HG03439 (cell line): Measurements from ENCODE around the gene CAPS2.

Experiments used
- ATAC-seq: cut with Tn5 transposase; IDR thresholded peaks from one replicate; pipeline ENCODE4 v1.9.1; 2021; ENCODE audit warnings: mild to moderate bottlenecking, moderate library complexity; ENCODE audit not compliant: unreplicated experiment

Gene CAPS2

DNA sequence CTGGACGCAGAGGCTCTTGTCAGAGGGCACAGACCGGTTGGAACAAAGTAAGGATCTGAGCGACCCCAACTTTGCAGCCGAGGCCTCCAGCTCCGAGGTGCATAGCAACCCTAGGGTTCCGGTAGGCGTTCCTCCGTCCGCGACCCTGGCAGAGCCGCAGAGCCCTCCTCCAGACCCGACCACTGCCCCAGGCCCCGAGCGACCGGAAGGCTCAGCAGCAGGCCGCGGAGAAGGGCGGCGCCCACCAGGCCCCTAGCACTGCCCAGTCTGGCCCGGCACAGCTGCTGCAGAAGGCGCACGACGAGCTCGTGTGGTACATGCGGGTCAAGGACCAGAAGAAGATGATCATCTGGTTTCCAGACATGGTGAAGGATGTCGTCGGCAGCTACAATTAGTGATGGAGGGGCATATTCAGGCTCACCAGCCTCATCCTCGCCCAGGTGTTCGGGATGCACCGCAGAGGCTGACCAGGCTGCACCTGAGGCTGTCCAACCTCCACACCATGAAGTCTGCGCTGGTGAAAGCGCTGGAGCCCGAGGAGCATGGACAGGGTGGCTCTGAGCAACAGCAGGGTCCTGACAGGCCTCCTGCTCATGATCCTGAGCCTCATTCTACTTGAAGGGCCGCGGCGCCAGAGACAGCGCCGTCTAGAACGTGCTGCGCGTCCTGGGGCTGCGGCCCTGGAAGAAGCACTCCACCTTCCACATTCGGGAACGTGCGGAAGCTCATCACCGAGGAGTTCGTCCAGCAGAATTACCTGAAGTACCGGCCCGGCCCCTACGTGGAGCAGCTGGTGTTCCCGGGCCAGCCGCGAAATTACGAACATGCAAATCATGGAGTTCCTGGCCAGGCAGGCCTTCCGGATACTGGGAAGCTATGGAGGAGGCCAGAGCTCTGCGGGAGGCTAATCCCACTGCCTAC lies 24.5 kb downstream of the CAPS2 start:
- no peak for ATAC-seq

DNA sequence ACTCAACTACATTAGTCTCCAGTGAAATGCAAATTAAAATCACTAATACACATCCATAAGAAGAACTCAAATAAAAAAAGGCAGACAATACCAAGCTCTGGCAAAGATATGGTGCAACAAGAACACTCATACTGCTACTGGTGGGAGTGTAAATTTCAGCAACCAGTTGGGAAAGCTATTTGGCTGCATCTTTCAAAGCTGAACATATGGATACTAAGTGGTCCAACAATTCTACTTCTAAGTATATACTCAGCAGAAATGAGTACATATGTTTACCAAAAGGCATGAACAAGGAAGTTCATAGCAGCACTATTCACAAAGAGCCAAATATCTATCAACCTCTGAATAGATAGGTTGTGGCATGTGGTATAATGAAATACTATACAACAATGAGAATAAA lies 27.3 kb downstream of the CAPS2 start:
- ATAC-seq: no peak

DNA sequence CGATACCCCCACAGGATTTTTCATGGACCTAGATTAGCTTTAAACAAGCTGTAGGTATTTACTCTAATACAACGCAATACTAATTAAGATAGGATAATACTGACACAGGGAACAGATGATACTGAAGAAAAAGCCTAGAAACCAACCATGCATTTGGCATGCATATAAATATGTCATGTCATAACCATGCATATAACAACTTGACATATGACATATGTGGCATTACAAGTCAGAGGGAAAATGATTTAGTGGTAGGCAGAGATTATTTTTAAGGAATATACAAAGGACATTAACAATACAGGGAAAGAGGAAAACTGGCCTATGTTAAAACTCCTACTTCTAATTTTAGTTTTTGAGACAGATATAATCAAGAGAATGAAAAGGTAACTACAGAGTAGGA lies 27.9 kb downstream of the CAPS2 start:
- no peak for ATAC-seq

GRCh38 chr12:75294797-75295196 lies 35.3 kb downstream of the CAPS2 start:
- ATAC-seq: no peak

GRCh38 chr12:75294336-75294735 lies 35.8 kb downstream of the CAPS2 start:
- ATAC-seq: no peak

GRCh38 chr12:75291014-75291413 lies 39.1 kb downstream of the CAPS2 start:
- no peak for ATAC-seq

GRCh38 chr12:75289753-75290152 lies 40.4 kb downstream of the CAPS2 start:
- ATAC-seq: no peak

DNA sequence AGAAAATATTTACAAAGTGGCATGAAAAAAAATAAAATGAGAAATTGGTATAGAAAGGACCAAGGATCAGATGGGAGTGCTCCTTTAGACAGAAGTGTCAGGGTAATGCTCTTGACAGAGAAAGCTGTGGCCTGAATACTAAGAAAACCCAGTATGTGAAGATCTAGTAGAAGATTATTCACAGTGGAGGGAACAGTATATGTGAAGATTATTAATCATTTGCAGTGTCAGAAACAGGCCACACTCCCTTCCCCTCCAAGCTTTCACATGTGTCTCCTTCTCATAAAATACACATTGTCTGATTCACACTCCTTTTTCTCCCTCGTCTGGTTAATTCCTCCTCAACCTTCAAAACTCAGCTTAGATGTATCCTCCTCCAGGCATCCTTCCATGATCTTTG lies 41.3 kb downstream of the CAPS2 start:
- ATAC-seq: no peak

GRCh38 chr12:75275702-75276101 lies 54.4 kb downstream of the CAPS2 start:
- no peak for ATAC-seq

DNA sequence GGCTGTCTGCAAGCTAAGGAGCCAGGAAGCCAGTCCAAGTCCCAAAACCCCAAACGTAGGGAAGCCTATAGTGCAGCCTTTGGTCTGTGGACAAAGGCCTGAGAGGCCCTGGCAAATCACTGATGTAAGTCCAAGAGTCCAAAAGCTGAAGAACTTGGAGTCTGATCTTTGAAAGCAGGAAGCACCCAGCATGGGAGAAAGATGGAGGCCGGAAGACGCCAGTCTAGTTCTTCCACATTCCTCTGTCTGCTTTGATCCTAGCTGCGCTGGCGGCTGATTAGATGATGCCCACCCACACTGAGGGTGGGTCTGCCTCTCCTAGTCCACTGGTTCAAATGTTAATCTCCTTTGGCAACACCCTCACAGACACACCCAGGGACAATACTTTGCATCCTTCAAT lies 58.5 kb downstream of the CAPS2 start:
- no peak for ATAC-seq

DNA sequence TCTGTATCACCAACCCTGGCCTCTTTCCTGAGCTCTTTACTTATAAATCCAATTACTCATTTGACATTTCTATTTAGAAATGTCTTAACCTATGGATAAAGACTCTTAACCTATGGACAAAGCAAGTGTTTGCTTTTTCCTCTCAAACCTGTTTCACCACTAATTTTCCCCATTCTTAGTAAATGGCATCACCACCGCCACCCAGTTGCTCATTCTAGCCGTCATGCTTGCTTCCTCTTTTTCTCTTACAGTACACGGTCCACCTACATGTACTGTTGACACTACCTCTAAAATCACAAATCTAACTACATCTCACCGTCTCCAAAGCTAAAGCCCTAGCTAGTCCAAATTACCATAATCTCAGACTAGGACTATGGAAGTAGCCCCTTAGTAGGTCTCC lies 60.0 kb downstream of the CAPS2 start:
- no peak for ATAC-seq

DNA sequence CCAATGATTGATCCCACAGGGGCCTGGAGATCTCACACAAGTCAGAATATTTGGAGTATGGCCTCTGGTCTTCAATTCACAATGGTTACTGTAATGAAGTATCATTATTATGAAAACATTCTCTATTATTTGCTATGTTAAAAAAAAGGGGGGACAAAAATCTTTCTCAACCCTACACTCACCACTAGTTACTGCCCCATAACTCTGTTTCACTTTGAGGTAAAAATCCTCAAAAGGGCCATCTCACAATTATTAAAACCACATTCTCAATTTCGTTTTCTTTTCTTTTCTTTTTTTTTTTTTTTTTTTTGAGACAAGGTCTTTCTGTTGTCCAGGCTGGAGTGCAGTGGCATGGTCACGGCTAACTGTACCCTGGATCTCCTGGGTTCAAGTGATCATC lies 60.9 kb downstream of the CAPS2 start:
- ATAC-seq: no peak

DNA sequence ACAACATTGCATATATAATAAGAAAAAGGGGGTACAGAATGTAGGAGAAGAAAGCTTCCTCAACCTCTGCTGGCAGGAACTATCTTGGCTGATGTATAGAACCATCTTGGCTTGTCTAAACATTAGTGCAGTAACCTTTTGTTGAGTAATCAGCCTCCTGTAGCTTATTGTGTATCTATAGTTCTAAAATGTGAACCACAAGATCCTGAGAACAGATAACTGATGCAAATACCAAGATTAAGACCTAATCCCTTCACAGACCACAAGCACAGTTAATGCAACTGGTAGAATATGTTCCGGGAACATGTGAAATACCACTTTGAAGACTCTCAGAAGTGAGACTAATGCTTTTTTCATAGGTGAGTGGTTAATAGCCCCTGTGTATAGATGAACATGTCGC lies 69.8 kb downstream of the CAPS2 start:
- ATAC-seq: no peak

DNA sequence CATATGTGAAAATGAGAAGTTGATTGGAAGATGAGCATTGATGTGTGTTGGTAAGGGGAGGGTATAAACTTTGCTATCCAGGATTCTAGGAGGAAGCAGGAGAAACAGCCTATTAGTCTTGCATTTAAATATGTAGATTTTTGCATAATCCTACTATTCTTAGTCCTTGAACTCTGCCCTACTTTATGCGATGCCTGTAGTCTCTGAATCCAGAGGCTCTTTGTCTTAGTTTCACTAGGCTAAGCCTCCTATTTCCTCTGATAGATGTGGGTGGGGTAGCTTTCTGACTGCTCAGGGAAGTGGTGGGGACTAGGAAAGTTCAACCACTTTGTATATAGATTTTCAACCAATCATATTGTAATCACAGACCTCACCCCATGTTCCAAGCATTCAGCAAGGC lies 71.0 kb downstream of the CAPS2 start:
- no peak for ATAC-seq

- no peak for ATAC-seq
Measured at GRCh38 chr12:75257510-75257909, 72.6 kb downstream of the CAPS2 start.

GRCh38 chr12:75245108-75245507 lies 85.0 kb downstream of the CAPS2 start:
- no peak for ATAC-seq

DNA sequence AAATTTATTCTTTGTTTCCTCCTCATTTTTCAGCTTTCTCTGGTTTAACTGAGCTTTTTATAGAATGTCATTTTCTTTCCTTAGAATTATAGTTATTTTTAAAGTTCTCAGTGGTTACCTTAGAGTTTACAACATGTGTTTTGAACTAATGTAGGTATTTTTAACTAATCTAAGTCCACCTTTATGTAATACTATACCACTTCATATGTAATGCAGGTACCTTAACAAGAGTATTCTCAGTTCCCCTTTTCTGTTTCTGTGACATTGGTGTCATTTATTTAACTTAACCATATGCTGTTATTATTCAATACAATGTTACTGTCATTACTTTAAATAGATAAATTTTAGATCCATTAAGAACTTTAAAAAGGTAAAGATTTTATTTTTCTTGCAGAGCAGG lies 90.1 kb downstream of the CAPS2 start:
- ATAC-seq: no peak

DNA sequence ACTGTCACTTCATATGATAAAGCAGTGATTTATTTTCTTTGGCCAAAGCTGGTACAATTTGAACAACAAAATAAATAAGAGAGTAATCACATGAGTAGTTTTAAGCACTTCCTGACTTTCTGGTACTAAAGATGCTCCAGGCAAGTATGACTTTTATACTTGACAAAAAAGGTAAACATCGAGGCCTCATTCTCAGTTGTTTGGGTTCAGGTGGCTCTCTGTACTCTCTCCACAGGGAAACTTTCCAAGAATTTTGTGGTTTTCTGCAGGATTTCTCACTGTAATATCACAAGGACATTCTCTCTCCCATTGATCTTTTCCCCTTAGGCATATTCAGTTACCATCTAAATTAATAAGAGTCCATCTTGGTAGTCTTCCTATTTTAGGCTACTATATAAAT lies 93.9 kb downstream of the CAPS2 start:
- ATAC-seq: no peak

GRCh38 chr12:75227132-75227531 lies 103.0 kb downstream of the CAPS2 start:
- no peak for ATAC-seq
